Measurements from ENCODE around the gene ABHD1. TPM values are rescaled to one million over a fixed set of nuclear protein-coding genes. Genes with fewer than 3 reads are reported as not detected.

ABHD1 gene
- total RNA-seq, 1 donor from 2014 or later = not detected

GRCh38 chr2:27091746-27092695 is 31.6 kb upstream of the ABHD1 start:
- TF ChIP-seq, protein P1, sequence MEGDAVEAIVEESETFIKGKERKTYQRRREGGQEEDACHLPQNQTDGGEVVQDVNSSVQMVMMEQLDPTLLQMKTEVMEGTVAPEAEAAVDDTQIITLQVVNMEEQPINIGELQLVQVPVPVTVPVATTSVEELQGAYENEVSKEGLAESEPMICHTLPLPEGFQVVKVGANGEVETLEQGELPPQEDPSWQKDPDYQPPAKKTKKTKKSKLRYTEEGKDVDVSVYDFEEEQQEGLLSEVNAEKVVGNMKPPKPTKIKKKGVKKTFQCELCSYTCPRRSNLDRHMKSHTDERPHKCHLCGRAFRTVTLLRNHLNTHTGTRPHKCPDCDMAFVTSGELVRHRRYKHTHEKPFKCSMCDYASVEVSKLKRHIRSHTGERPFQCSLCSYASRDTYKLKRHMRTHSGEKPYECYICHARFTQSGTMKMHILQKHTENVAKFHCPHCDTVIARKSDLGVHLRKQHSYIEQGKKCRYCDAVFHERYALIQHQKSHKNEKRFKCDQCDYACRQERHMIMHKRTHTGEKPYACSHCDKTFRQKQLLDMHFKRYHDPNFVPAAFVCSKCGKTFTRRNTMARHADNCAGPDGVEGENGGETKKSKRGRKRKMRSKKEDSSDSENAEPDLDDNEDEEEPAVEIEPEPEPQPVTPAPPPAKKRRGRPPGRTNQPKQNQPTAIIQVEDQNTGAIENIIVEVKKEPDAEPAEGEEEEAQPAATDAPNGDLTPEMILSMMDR (IDR thresholded peaks at IDR 0.05; ENCODE audit: insufficient read depth, low read length, severe bottlenecking) = no peak
- no peak overlapping the region for H3K4me3 ChIP-seq (ENCODE audit: low read depth, low read length)
- no peak for FAIRE-seq
- no peaks in the 10 kb centered on the region for H3K36me3 ChIP-seq (ENCODE audit: control insufficient read depth, insufficient read depth, low read length)
- no peak for DNase-seq (ENCODE audit: low read depth)
- H3K27me3 ChIP-seq (ENCODE audit: control insufficient read depth, insufficient read depth, low read length) = no peaks in the 10 kb centered on the region

GRCh38 chr2:27092696-27093429 is 30.8 kb upstream of the ABHD1 start:
- Histone ChIP-seq H3K4me3 (ENCODE audit: low read depth, low read length) (no peak overlapping the region), H3K36me3 (ENCODE audit: control insufficient read depth, insufficient read depth, low read length) (no peaks in the 10 kb centered on the region), H3K27me3 (ENCODE audit: control insufficient read depth, insufficient read depth, low read length) (no peaks in the 10 kb centered on the region)
- no peak for DNase-seq (ENCODE audit: low read depth)
- TF ChIP-seq, protein P1 (IDR thresholded peaks at IDR 0.05; ENCODE audit: insufficient read depth, low read length, severe bottlenecking) = no peak
- no peak for FAIRE-seq

DNA sequence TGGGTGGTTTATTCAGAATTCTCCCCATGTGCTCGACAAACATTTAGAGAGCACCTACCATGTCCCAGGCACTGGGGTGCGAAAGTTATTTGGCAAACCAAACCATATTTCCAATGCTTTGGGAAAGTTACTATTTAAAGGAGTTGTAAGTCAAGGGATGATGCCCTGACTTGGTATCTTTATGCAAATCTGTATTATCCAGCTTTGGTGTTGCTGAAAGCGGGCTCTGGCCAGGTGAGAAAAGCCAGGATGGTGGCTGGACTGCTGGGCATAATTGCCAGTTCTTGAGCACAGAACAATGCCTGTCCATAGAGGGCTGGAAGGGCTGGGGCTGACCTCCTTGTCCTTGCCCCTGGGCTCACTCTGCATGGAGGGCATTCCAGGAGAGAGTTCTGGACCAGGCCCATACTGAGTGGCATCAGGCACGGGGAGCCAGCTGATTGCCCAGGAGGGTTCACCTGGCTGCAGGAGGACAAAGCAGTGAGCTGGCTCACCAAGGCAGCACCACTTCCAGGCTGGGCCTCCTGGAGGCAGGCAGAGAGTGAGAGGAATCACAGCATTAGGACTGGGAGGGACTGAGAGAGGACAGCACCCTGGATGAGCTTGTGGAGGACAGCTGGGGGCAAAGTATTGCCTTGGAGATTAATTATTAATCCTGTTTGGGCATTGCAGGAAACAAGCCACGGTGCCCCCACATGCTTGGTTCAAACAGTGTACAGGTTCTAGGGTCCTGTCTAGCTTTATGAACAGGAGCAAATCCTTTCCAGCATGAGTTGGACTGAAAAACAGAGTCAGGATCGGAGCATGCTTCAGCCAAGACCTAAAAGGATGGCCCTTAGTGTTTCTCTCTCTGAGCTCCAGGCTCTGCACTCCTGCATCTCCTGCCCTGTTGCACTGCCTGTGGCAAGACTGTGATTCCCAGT is 29.9 kb upstream of the ABHD1 start:
- no peak overlapping the region for H3K4me3 ChIP-seq (ENCODE audit: low read depth, low read length)
- TF ChIP-seq, protein P1 (IDR thresholded peaks at IDR 0.05; ENCODE audit: insufficient read depth, low read length, severe bottlenecking) = no peak
- H3K27me3 ChIP-seq (ENCODE audit: control insufficient read depth, insufficient read depth, low read length) = no peaks in the 10 kb centered on the region
- FAIRE-seq = no peak
- no peak for DNase-seq (ENCODE audit: low read depth)
- H3K36me3 ChIP-seq (ENCODE audit: control insufficient read depth, insufficient read depth, low read length) = no peaks in the 10 kb centered on the region

DNA sequence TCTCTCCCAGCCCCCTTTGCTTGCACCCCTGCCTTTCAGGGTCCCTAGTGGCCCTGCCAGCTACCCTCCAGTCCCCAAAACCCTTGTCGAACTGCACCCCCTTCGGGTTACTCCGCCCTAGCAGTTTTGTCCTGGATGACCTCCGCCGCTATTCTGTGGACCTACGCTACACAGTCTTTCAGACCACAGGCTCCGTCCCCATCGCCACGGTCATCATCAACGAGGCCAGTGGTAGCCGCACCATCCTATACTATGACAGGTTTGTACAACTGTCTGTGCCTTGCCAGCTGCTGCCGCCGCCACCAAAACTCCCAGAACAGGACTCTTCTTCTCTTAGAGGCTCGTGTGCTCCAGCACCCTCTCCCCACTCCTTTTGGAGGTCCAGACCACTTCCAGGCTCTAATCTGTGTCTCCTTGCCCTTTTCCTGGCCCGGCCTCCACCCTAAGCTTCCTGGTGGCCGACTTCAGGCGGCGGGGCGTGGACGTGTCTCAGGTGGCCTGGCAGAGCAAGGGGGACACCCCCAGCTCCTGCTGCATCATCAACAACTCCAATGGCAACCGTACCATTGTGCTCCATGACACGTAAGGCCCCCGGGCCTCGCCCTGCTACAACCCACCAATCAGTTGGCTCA is 29.1 kb upstream of the ABHD1 start:
- DNase-seq (ENCODE audit: low read depth) (no peak), FAIRE-seq (no peak)
- Histone ChIP-seq H3K36me3 (ENCODE audit: control insufficient read depth, insufficient read depth, low read length) (no peaks in the 10 kb centered on the region), H3K27me3 (ENCODE audit: control insufficient read depth, insufficient read depth, low read length) (no peaks in the 10 kb centered on the region), H3K4me3 (ENCODE audit: low read depth, low read length) (no peak overlapping the region)
- TF ChIP-seq, protein P1 (IDR thresholded peaks at IDR 0.05; ENCODE audit: insufficient read depth, low read length, severe bottlenecking) = no peak

DNA sequence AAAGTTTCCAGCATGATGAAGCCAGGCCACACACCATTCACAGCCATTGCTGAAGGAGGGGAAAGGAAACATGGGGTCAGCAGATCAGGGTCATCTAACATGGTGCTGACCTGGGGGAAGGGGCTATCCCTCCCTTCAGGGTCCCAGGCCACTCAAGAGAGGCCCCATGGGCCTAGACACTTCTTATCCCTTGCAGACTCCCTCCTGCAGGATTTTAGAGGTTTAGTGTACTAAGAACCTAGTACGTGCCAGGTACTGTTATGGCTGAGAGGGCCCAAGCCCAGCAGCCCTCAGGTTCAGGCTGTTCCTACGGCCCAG is 28.2 kb upstream of the ABHD1 start:
- no peaks in the 10 kb centered on the region for H3K27me3 ChIP-seq (ENCODE audit: control insufficient read depth, insufficient read depth, low read length)
- TF ChIP-seq, protein P1 (IDR thresholded peaks at IDR 0.05; ENCODE audit: insufficient read depth, low read length, severe bottlenecking) = no peak
- FAIRE-seq (no peak), DNase-seq (ENCODE audit: low read depth) (no peak)
- no peak overlapping the region for H3K4me3 ChIP-seq (ENCODE audit: low read depth, low read length)
- no peaks in the 10 kb centered on the region for H3K36me3 ChIP-seq (ENCODE audit: control insufficient read depth, insufficient read depth, low read length)
